ENCODE measurements around the gene TTLL10.

The TTLL10 gene

GRCh38 chr1:1230656-1231399 lies 57.1 kb downstream of the TTLL10 start:
- TF ChIP-seq HDGF (IDR thresholded peaks at IDR 0.05; ENCODE audit: borderline replicate concordance) = no peak
- no peak for TF ChIP-seq ELF4 (IDR thresholded peaks at IDR 0.05)
- no peak for TF ChIP-seq L3MBTL2 (conservative IDR thresholded peaks at IDR 0.05)
- no peak for TF ChIP-seq FOXM1 (IDR thresholded peaks at IDR 0.05; ENCODE audit: borderline replicate concordance)
- TF ChIP-seq CTBP1 (IDR thresholded peaks at IDR 0.05; ENCODE audit: borderline replicate concordance) = no peak
- TF ChIP-seq BHLHE40 (IDR thresholded peaks at IDR 0.05; ENCODE audit: borderline replicate concordance) = no peak
- POLR2A ChIA-PET = interaction anchor here (0.9 to 1.3 kb wide), 4 partner anchors 26 to 229 kb away, joined by 3 to 5 read pairs (median 3); no protein-coding TSS in a partner anchor
- DNase-seq (ENCODE audit: extremely low spot score) = peak; percentile 66
- CTCF ChIA-PET = interaction anchor here (0.5 to 1.4 kb wide), 4 partner anchors 21 to 171 kb away, joined by 3 to 4 read pairs (median 3); no protein-coding TSS in a partner anchor

- POLR2A ChIA-PET = interaction anchor here (0.8 to 1.7 kb wide), 7 partner anchors 24 to 229 kb away, joined by 3 to 5 read pairs (median 3); no protein-coding TSS in a partner anchor
- peak; percentile 100 for DNase-seq (ENCODE audit: extremely low spot score)
- TF ChIP-seq ZNF384 (IDR thresholded peaks at IDR 0.05) = no peak
- TF ChIP-seq ELF4 (IDR thresholded peaks at IDR 0.05) = peak; percentile 80
- 0 out of 2 replicates have a peak, but pooled peaks have one; percentile 24 for TF ChIP-seq L3MBTL2 (conservative IDR thresholded peaks at IDR 0.05)
- CTCF ChIA-PET = interaction anchor here (0.5 to 1.4 kb wide), 4 partner anchors 21 to 172 kb away, joined by 3 to 4 read pairs (median 3); no protein-coding TSS in a partner anchor
These were observed 57.9 kb downstream of the TTLL10 start, which contains the start of gene SDF4 for GRCh38 chr1:1231400-1232207. Gene SDF4 (minus strand): TSS chr1:1232001. CDS start chr1:1228772, 3,229 bp downstream.

- POLR2A ChIA-PET = interaction anchor here (0.8 to 1.7 kb wide), 3 partner anchors 23 to 113 kb away, joined by 3 to 5 read pairs (median 3); no protein-coding TSS in a partner anchor
- no peak for DNase-seq (ENCODE audit: extremely low spot score)
- TF ChIP-seq SP1 (IDR thresholded peaks at IDR 0.05) (no peak), FOXM1 (IDR thresholded peaks at IDR 0.05; ENCODE audit: borderline replicate concordance) (0 out of 2 replicates have a peak, but pooled peaks have one; percentile 6)
- CTCF ChIA-PET = no interaction called here
These were observed 58.6 kb downstream of the TTLL10 start, which contains the start of gene B3GALT6 for GRCh38 chr1:1232208-1232795. Gene B3GALT6 (plus strand): TSS chr1:1232237. CDS start chr1:1232279, 42 bp downstream.

- no peak for TF ChIP-seq HDGF (IDR thresholded peaks at IDR 0.05; ENCODE audit: borderline replicate concordance)
- TF ChIP-seq PKNOX1 (IDR thresholded peaks at IDR 0.05) = no peak
- no peak for TF ChIP-seq SUZ12 (IDR thresholded peaks at IDR 0.05)
- TF ChIP-seq LEF1 (IDR thresholded peaks at IDR 0.05; ENCODE audit: borderline replicate concordance) = no peak
- CTCF ChIA-PET = no interaction called here
- POLR2A ChIA-PET = interaction anchor here (0.8 to 1.7 kb wide), 3 partner anchors 22 to 113 kb away, joined by 3 to 5 read pairs (median 3); no protein-coding TSS in a partner anchor
- no peak for DNase-seq (ENCODE audit: extremely low spot score)
These were observed 59.3 kb downstream of the TTLL10 start for GRCh38 chr1:1232796-1233566.

GRCh38 chr1:1233567-1233892 lies 59.9 kb downstream of the TTLL10 start:
- TF ChIP-seq ZNF384 (IDR thresholded peaks at IDR 0.05) (no peak), LEF1 (IDR thresholded peaks at IDR 0.05; ENCODE audit: borderline replicate concordance) (no peak)
- no peak for DNase-seq (ENCODE audit: extremely low spot score)
- CTCF ChIA-PET = no interaction called here

GRCh38 chr1:1234180-1234808 lies 60.6 kb downstream of the TTLL10 start:
- ChIA-PET CTCF (no interaction called here), POLR2A (interaction anchor here (1.0 kb wide), 1 partner anchor 26 kb away, joined by 3 read pairs; no protein-coding TSS in a partner anchor)
- DNase-seq (ENCODE audit: extremely low spot score) = no peak
- no peak for TF ChIP-seq ELF4 (IDR thresholded peaks at IDR 0.05)
- TF ChIP-seq NFRKB (IDR thresholded peaks at IDR 0.05) = no peak
- TF ChIP-seq PKNOX1 (IDR thresholded peaks at IDR 0.05) = no peak

More at GRCh38 chr1:1233567-1233892, 59.9 kb downstream of the TTLL10 start:
- POLR2A ChIA-PET = interaction anchor here (1.0 kb wide), 1 partner anchor 25 kb away, joined by 3 read pairs; no protein-coding TSS in a partner anchor

All from HEK293T (cell line).